GM12878 (cell line): ENCODE measurements around the gene PASK. TPM values are rescaled to one million over a fixed set of nuclear protein-coding genes. Genes with fewer than 3 reads are reported as not detected.
A peak's percentile ranks its signal among the peaks of the same experiment; 100 is the strongest.

Experiments used
- BACH1 ChIP-seq: fragments of 450-650 bp; IDR thresholded peaks from 2 replicates; pipeline ENCODE4 v1.6.1; 2017; ENCODE audit warnings: mild to moderate bottlenecking, borderline replicate concordance
- RB1 ChIP-seq: fragments of 450-650 bp; formaldehyde crosslinking; IDR thresholded peaks from 2 replicates; pipeline ENCODE4 v1.6.1; 2017; ENCODE audit warnings: mild to moderate bottlenecking, borderline replicate concordance
- RBBP5 ChIP-seq: fragments of 200-600 bp; sonication (generic); conservative IDR thresholded peaks from 2 replicates; pipeline ENCODE4 v1.6.1; 2016
- RELA ChIP-seq: fragments of 450-650 bp; IDR thresholded peaks from 2 replicates; pipeline ENCODE4 v1.8.0; 2014; ENCODE audit warnings: borderline replicate concordance; ENCODE audit not compliant: partially characterized antibody
- SMC3 ChIP-seq: IDR thresholded peaks from 2 replicates; pipeline ENCODE4 v1.6.1; 2011; ENCODE audit warnings: low read length, improper control_type of control experiment, borderline replicate concordance
- SRF ChIP-seq, 2 experiments: IDR thresholded peaks; 2 replicates each; pipeline ENCODE4 v1.6.1; 2011; ENCODE audit warnings: low read depth in 2 of 2, low read length in 2 of 2, mild to moderate bottlenecking in 1 of 2, moderate library complexity in 1 of 2
- ZNF207 ChIP-seq: fragments of 450-650 bp; IDR thresholded peaks from 2 replicates; pipeline ENCODE4 v1.6.1; 2014; ENCODE audit warnings: antibody characterized with exemption, mild to moderate bottlenecking, borderline replicate concordance
- polyA plus RNA-seq, 11 experiments: library from polyadenylated mRNA; depleted of rRNA in 4 of 11; unstranded in 6 of 11; stranded (reverse) in 5 of 11; fragments of >200 nt; fragmentation: Nextera tagmentation in 4 of 11; fragmentation: Illumina TruSeq in 1 of 11; extraction: Ambion mirVana in 4 of 11; extraction: Trizol in 1 of 11; gene quantifications; 1 replicate in 1 of 11; 2 replicates in 10 of 11; pipeline versions ENCODE4 v1.2.1 to v1.2.3, GENCODE V29; 2011 to 2016; ENCODE audit warnings: inconsistent platforms in 2 of 11, missing spikeins in 2 of 11, low read depth in 1 of 11
- total RNA-seq, 4 experiments: library from RNA; depleted of rRNA in 3 of 4; stranded (reverse); fragments of >200 nt in 3 of 4; fragmentation: Illumina TruSeq in 1 of 4; extraction: Trizol in 1 of 4; gene quantifications; 2 replicates each; pipeline versions ENCODE4 v1.2.1 to v1.2.3, GENCODE V29; 2013 to 2021
- TF ChIP-seq, protein P1 (sequence below): fragments of 450-650 bp; formaldehyde crosslinking; IDR thresholded peaks from 2 replicates; pipeline ENCODE4 v1.4.0; 2020; ENCODE audit warnings: mild to moderate bottlenecking, moderate library complexity
- TF ChIP-seq, protein P2 (sequence below): fragments of 450-650 bp; IDR thresholded peaks from 2 replicates; pipeline ENCODE4 v1.6.1; 2017; ENCODE audit warnings: mild to moderate bottlenecking, low read depth, inconsistent platforms; ENCODE audit not compliant: poor library complexity, severe bottlenecking

PASK gene
- total and polyA plus RNA-seq, 10 of the 15 experiments (the other 5 are each of a cell fraction or from before 2014, with no cell fraction given) = 9.6 to 62.2 (median 28.5) TPM

DNA sequence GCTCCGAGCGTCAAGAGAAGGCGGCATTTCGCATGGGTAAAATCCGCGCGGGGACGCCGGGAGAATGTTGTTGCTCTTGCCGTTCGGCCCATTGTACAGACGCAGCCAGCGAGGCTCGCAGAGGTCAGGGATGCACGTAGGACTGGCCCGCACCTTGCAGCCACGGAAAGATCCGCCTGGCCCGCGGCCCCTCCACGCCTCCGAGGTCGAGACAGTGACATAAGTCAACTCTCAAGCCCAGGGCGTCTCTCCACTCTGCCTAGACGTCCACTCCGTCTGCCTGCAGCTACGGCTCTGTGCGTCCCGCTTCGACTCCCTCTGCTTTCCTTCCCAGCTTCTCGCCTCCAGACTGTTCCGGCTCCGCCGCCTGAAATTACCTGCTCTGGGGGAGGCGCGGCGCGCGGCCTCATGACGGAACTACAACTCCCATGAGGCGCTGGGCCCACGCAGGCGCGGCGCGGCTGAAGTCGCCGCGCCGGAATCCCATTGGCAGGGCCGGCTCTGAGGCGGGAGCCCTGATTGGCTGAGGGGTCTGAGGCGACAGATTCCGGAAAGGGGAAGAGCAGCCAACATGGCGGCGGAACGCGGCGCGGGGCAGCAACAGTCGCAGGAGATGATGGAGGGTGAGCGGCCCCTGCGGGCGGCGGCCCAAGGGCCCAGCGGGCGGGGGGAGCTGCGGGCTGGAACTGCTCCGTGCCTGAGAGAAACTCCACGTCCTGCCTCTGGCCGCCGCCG, 820 bp upstream of the PASK start, which contains the start of gene PPP1R7 (continued):
- TF ChIP-seq, protein P1, sequence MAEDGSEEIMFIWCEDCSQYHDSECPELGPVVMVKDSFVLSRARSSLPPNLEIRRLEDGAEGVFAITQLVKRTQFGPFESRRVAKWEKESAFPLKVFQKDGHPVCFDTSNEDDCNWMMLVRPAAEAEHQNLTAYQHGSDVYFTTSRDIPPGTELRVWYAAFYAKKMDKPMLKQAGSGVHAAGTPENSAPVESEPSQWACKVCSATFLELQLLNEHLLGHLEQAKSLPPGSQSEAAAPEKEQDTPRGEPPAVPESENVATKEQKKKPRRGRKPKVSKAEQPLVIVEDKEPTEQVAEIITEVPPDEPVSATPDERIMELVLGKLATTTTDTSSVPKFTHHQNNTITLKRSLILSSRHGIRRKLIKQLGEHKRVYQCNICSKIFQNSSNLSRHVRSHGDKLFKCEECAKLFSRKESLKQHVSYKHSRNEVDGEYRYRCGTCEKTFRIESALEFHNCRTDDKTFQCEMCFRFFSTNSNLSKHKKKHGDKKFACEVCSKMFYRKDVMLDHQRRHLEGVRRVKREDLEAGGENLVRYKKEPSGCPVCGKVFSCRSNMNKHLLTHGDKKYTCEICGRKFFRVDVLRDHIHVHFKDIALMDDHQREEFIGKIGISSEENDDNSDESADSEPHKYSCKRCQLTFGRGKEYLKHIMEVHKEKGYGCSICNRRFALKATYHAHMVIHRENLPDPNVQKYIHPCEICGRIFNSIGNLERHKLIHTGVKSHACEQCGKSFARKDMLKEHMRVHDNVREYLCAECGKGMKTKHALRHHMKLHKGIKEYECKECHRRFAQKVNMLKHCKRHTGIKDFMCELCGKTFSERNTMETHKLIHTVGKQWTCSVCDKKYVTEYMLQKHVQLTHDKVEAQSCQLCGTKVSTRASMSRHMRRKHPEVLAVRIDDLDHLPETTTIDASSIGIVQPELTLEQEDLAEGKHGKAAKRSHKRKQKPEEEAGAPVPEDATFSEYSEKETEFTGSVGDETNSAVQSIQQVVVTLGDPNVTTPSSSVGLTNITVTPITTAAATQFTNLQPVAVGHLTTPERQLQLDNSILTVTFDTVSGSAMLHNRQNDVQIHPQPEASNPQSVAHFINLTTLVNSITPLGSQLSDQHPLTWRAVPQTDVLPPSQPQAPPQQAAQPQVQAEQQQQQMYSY (CRISPR knock-in tag) = no peak
- no peak; a peak in 1 of 4 replicates for TF ChIP-seq SRF (IDR thresholded peaks at IDR 0.05; ENCODE audit: low read depth in 2 of 2, low read length in 2 of 2)
- TF ChIP-seq ZNF207 = no peak
- no peak for TF ChIP-seq RELA
- peak; percentile 49; the same call in 1 of the 2 replicates for TF ChIP-seq SMC3
- TF ChIP-seq RBBP5 = no peak
- TF ChIP-seq, protein P2, sequence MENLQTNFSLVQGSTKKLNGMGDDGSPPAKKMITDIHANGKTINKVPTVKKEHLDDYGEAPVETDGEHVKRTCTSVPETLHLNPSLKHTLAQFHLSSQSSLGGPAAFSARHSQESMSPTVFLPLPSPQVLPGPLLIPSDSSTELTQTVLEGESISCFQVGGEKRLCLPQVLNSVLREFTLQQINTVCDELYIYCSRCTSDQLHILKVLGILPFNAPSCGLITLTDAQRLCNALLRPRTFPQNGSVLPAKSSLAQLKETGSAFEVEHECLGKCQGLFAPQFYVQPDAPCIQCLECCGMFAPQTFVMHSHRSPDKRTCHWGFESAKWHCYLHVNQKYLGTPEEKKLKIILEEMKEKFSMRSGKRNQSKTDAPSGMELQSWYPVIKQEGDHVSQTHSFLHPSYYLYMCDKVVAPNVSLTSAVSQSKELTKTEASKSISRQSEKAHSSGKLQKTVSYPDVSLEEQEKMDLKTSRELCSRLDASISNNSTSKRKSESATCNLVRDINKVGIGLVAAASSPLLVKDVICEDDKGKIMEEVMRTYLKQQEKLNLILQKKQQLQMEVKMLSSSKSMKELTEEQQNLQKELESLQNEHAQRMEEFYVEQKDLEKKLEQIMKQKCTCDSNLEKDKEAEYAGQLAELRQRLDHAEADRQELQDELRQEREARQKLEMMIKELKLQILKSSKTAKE = no peak
- TF ChIP-seq RB1 = peak; percentile 67; the same call in 1 of the 2 replicates
- peak; percentile 75 for TF ChIP-seq BACH1
